Esophagus squamous epithelium (tissue), 5 donors: Measurements from ENCODE around the gene PRSS3. TPM values are rescaled to one million over a fixed set of nuclear protein-coding genes. Genes with fewer than 3 reads are reported as not detected.
"Not testable (repeated sequence)": the region's sequence is repeated elsewhere in the genome, so short reads cannot be mapped to it uniquely, and the experiment has no call there.

ENCODE experiments used
- DNase-seq: peaks from one replicate; lab custom pipeline; 2025; lab: John Stamatoyannopoulos, UW
- H3K27ac ChIP-seq, 4 donors: fragments of 200-600 bp; sonication (generic); one replicate each; pipeline ENCODE4 v1.5.1; 2016 to 2019; ENCODE audit warnings: mild to moderate bottlenecking in 1 of 4
- H3K27me3 ChIP-seq, 4 donors: fragments of 200-600 bp; sonication (generic); 1 replicate in 3 of 4; 2 replicates in 1 of 4; pipeline versions ENCODE4 v1.5.1 to v1.6.0; 2017 to 2021; ENCODE audit warnings: antibody characterized with exemption in 1 of 4
- H3K36me3 ChIP-seq, 3 donors: fragments of 200-600 bp; sonication (generic); one replicate each; pipeline ENCODE4 v1.5.1; 2016 to 2019
- H3K4me1 ChIP-seq, 3 donors: fragments of 200-600 bp; sonication (generic); one replicate each; pipeline ENCODE4 v1.5.1; 2017 to 2019
- H3K4me3 ChIP-seq, 4 donors: fragments of 200-600 bp; sonication (generic); 1 replicate in 3 of 4; 2 replicates in 1 of 4; pipeline ENCODE4 v1.5.1; 2016 to 2019; ENCODE audit warnings: mild to moderate bottlenecking in 2 of 4, moderate library complexity in 1 of 4
- H3K9me3 ChIP-seq, 3 donors: fragments of 200-600 bp; sonication (generic); one replicate each; pipeline ENCODE4 v1.5.1; 2016 to 2019
- POLR2A ChIP-seq, 4 donors: fragments of 450-650 bp; IDR thresholded peaks; one replicate each; pipeline ENCODE4 v1.6.1; 2017; ENCODE audit warnings: antibody characterized with exemption in 4 of 4, mild to moderate bottlenecking in 4 of 4, moderate library complexity in 3 of 4
- WGBS, 2 donors: methylation state at CpG; one replicate each; pipeline ENCODE4 v1.1.5; 2018; 5-methylcytosine and 5-hydroxymethylcytosine counted together
- intact Hi-C: fragments of 100-400 bp; cut with DNase I; formaldehyde crosslinking; loops from one replicate; pipeline ENCODE4 v1.15.0; 2022
- total RNA-seq, 4 donors: library from RNA; depleted of rRNA; stranded (reverse); fragments of >200 nt; gene quantifications; one replicate each; pipeline ENCODE4 v1.1.0, GENCODE V29; 2016
- TF ChIP-seq, protein P1 (sequence below), 6 experiments: fragments of 450-650 bp in 4 of 6; fragments of 200-600 bp in 2 of 6; sonication (generic) in 2 of 6; IDR thresholded peaks; one replicate each; pipeline ENCODE4 v1.5.1; 2016 to 2019; ENCODE audit warnings: antibody characterized with exemption in 6 of 6, mild to moderate bottlenecking in 4 of 6, moderate library complexity in 4 of 6
- donor health status: DM: yes; HTN: yes; CAD: no.

Gene PRSS3
- 100 to 1,000 TPM in 1 of 4 donors, 10 to 100 TPM in 3; 39.5 to 204 (median 56.5) TPM for total RNA-seq

DNA sequence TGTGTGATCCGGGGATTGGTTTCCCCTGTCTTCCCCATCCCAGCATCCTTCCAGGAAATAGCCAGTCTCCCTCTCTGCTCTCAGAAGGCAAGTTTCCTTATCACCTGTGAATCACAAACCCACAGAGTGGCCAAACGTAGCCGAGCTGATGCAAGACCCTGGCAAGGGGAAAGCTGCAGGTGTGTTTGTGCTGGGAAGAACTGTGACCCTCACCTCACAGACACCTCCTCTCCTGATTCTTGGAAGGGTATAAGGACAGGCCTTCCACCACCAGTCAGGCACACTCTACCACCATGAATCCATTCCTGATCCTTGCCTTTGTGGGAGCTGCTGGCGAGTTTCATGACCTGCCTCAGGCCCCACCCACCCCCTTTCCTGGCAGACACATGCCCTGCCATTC is at the start of gene PRSS3:
PRSS3 (plus strand) TSS at position 281 of the 400 bp plus-strand sequence; CDS start at position 294, 13 bp downstream.
- WGBS, 2 donors, result 48 to 54% methylated on average over 4 of the region's 4 CpGs
- TF ChIP-seq POLR2A (IDR thresholded peaks at IDR 0.05), result no peak
- TF ChIP-seq, protein P1, sequence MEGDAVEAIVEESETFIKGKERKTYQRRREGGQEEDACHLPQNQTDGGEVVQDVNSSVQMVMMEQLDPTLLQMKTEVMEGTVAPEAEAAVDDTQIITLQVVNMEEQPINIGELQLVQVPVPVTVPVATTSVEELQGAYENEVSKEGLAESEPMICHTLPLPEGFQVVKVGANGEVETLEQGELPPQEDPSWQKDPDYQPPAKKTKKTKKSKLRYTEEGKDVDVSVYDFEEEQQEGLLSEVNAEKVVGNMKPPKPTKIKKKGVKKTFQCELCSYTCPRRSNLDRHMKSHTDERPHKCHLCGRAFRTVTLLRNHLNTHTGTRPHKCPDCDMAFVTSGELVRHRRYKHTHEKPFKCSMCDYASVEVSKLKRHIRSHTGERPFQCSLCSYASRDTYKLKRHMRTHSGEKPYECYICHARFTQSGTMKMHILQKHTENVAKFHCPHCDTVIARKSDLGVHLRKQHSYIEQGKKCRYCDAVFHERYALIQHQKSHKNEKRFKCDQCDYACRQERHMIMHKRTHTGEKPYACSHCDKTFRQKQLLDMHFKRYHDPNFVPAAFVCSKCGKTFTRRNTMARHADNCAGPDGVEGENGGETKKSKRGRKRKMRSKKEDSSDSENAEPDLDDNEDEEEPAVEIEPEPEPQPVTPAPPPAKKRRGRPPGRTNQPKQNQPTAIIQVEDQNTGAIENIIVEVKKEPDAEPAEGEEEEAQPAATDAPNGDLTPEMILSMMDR (IDR thresholded peaks at IDR 0.05), result no peak
- Histone ChIP-seq H3K4me1 (peaks cover 0 to 10% (median 0%) of the 10 kb centered on the region in 3 donors), H3K4me3 (no peak within 1 kb of the TSS), H3K27me3 (peaks cover 0 to 11% (median 0%) of the 10 kb centered on the region in 4 donors), H3K9me3 (no peaks in the 10 kb centered on the region), H3K27ac (no peak within 1 kb of the TSS), H3K36me3 (no peaks in the 10 kb centered on the region)
- no peak for DNase-seq
- intact Hi-C loops, result no loop called here

DNA sequence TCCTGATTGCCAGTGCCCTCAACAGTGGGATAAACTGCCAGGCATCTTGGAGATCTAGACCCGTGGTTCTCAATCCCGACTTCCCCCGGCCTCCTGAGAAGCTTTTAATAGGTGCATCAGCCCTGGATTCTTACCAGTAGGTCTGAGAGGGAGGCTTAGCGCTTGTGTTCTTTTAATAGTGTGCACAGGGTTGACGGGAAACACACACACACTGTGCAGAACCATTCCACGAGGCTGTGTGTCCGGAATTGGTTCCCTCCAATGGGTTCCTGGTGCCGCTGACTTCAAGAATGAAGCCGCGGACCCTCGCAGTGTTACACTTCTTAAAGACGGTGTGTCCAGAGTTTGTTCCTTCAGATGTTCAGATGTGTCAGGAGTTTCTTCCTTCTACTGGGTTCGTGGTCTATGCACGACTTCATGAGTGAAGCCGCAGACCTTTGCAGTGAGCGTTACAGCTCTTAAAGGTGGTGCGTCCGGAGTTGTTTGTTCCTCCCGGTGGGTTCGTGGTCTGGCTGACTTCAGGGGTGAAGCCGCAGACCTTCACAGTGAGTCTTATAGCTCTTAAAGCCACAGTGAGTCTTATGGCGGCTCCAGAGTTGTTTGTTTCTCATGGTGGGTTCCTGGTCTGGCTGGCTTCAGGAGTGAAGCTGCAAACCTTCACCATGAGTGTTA is 46.6 kb upstream of the PRSS3 start:
- no peak overlapping the region for H3K27ac ChIP-seq
- H3K36me3 ChIP-seq, result no peaks in the 10 kb centered on the region
- peaks cover 7 to 17% (median 10%) of the 10 kb centered on the region in 3 donors for H3K4me1 ChIP-seq
- peaks cover 0 to 57% (median 0%) of the 10 kb centered on the region in 4 donors for H3K27me3 ChIP-seq
- no peak for DNase-seq
- WGBS, 2 donors, result 71 to 81% methylated on average over 19 to 20 of the region's 22 CpGs
- TF ChIP-seq, protein P1 (IDR thresholded peaks at IDR 0.05), result no peak
- no peak for TF ChIP-seq POLR2A (IDR thresholded peaks at IDR 0.05)
- intact Hi-C loops, result no loop called here
- no peaks in the 10 kb centered on the region for H3K9me3 ChIP-seq
- H3K4me3 ChIP-seq, result no peak overlapping the region

DNA sequence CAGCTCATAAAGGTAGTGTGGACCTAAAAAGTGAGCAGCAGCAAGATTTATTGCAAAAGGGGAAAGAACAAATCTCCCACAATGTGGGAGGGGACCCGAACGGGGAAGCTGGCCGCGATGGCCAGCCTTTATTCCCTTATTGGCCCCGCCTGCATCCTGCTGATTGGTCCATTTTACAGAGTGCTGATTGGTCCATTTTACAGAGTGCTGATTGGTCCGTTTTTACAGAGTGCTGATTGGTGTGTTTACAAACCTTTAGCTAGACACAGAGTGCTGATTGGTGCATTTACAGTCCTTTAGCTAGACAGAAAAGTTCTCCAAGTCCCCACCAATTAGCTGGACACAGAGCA is 46.1 kb upstream of the PRSS3 start:
- H3K4me3 ChIP-seq, H3K9me3 ChIP-seq, DNase-seq, H3K27ac ChIP-seq, H3K36me3 ChIP-seq, intact Hi-C loops: not testable (repeated sequence)
- peaks cover 7 to 22% (median 10%) of the 10 kb centered on the region in 3 donors for H3K4me1 ChIP-seq
- WGBS, 2 donors, result 54 to 69% methylated on average over 5 to 6 of the region's 6 CpGs
- H3K27me3 ChIP-seq, result peaks cover 0 to 63% (median 0%) of the 10 kb centered on the region in 4 donors

GRCh38 chr9:33750307-33750838 is 45.0 kb upstream of the PRSS3 start:
- DNase-seq, result no peak
- Histone ChIP-seq H3K9me3 (no peaks in the 10 kb centered on the region), H3K27me3 (peaks cover 0 to 70% (median 0%) of the 10 kb centered on the region in 4 donors), H3K4me1 (peaks cover 7 to 23% (median 10%) of the 10 kb centered on the region in 3 donors), H3K4me3 (peak overlapping the region; percentile 27 to 60 (median 44)), H3K36me3 (no peaks in the 10 kb centered on the region), H3K27ac (peak overlapping the region; percentile 7 to 63 (median 40))
- TF ChIP-seq, protein P1 (IDR thresholded peaks at IDR 0.05), result no peak
- TF ChIP-seq POLR2A (IDR thresholded peaks at IDR 0.05), result no peak
- 3 to 5% methylated on average over 4 to 8 of the region's 35 CpGs for WGBS, 2 donors
- intact Hi-C loops, result no loop called here

DNA sequence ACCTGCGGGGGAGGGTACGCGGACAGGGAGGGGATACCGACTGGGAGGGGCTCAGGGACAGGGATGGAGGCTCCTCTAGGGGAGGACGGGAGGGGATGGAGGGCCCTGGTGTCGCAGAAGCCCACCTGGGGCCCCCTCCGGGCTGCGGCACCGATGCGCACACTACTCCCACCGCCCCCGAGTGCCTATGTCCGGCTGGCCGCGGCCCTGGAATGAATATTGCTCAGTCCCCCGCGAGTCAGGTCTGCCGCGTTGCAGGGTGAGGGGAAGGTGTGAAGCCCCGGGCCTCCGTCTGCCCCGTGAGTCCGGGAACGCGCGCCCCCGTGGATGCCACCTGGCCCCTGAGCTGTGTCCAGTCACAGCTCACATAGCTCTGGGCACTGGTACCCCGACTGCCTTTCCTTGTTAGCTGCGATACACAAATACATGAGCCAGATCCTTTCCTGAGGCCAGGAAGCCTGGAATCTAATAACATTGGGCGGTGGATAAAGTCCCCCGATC is 44.5 kb upstream of the PRSS3 start:
- 10 to 33% methylated on average over 4 to 19 of the region's 31 CpGs for WGBS, 2 donors
- H3K9me3 ChIP-seq, result no peaks in the 10 kb centered on the region
- peak overlapping the region; percentile 7 to 63 (median 40) for H3K27ac ChIP-seq
- peaks cover 0 to 70% (median 0%) of the 10 kb centered on the region in 4 donors for H3K27me3 ChIP-seq
- peaks cover 7 to 23% (median 10%) of the 10 kb centered on the region in 3 donors for H3K4me1 ChIP-seq
- no peaks in the 10 kb centered on the region for H3K36me3 ChIP-seq
- TF ChIP-seq, protein P1 (IDR thresholded peaks at IDR 0.05), result no peak
- TF ChIP-seq POLR2A (IDR thresholded peaks at IDR 0.05), result no peak
- intact Hi-C loops, result no loop called here
- no peak for DNase-seq
- H3K4me3 ChIP-seq, result peak overlapping the region; percentile 27 to 60 (median 44)
